ELF-1 (cell line): Measurements from ENCODE around the gene VPS8.
"Not testable (repeated sequence)": the region's sequence is repeated elsewhere in the genome, so short reads cannot be mapped to it uniquely, and the experiment has no call there.

Experiments used
- DNase-seq: peaks from one replicate; pipeline ENCODE4 v3.0.0-alpha.2; 2016; ENCODE audit warnings: low read depth, low spot score

Gene VPS8

DNA sequence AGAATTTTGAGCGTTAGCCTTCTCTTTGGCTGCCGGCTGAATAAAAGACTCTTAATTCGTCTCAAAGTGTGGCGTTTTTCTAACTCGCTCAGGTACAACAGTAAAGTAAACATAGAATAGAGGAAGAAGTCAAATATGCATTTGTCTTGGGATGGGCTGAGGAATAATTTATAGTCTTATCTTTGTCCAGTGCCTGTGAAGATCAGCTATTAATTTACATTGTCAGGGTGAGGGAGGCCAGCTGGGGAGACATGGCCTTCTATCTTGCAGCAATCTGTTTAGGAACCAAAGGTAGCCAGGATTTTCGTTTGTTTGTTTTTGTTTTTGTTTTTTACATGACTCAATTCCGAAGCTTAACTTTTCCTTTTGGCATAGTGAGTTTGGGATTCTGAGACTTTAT is 100.2 kb downstream of the VPS8 start:
- no peak for DNase-seq

- DNase-seq: no peak
Observed at GRCh38 chr3:184914628-184915027, 102.7 kb downstream of the VPS8 start.

GRCh38 chr3:184918750-184919149 is 106.8 kb downstream of the VPS8 start:
- DNase-seq: no peak

DNA sequence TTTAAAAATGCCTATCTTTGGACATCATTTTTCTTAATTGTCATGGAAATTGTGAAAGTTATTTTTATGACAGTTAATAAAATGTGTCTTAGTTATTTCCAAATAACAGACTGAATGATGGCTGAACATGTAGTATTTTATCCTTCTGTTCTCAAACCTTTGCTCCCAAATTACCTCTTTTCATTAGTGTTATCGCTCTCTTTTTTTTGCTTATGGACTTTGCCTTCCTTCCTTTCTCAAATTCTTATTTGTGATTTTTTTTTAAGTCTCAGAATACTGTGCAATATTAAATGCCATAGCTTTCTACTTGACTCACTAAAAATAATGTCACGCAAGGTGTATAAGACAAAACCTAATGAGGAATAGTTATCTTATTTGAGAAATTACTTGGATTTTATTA is 107.7 kb downstream of the VPS8 start:
- DNase-seq: no peak

DNA sequence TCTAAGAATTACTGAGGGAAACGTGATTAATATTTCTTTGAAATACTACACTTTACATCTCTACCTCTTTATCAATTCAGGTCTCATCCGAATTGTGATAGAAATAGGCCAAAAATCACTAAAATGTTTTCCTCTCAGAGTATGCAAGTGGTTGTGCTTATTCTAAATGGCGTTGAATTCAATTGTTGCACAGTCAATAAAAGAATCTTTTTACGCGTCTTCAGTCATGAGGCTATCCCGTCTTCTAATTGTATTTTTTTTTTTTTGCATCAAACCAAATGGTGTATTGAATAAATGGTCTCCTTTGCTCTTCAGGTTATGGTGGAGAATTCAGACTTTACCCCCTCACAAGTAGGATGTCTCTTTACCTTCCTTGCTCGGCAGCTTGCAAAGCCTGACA is 112.6 kb downstream of the VPS8 start:
- no peak for DNase-seq

DNA sequence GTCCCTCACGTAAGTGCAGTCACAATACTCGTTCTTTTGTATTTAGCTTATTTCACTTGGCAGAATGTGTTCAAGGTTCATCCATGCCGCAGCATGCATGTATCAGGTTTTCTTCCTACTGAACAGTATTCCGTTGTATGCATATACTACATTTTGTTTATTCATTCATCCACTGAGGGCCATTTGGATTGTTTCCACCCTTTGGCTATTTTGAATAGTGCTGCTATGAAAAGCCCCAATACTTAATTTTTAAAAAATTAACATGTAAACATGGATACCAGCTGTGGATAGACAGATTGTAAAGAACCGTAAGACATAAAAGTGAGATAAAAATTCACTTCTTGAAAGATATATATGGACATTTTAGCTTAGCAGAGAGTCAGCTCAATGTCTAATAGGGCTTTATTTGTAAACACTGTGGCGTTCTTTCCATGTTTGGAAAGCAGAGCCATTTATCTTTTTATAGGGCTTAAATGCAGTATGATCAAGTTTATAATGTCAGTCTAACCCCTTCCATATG is 115.9 kb downstream of the VPS8 start:
- no peak for DNase-seq

DNA sequence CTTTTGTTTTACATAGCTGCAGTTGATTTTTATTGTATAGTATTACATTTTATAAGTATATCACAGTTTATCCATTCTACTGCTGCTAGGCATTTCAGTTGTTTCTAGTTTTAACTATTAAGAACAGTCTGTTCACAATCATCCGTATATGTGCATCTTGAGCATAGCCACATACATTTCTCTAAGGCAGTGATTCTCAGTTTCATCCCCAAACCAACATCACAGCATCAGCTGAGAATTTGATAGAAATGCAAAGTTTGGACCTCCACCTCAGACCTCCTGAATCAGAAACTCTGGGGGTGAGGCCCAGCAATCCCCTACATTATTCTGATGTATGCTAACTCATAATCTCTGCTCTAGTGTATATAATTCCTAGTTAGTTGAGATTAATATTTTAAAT is 120.8 kb downstream of the VPS8 start:
- no peak for DNase-seq

GRCh38 chr3:184937611-184938010 is 125.6 kb downstream of the VPS8 start:
- DNase-seq: no peak

DNA sequence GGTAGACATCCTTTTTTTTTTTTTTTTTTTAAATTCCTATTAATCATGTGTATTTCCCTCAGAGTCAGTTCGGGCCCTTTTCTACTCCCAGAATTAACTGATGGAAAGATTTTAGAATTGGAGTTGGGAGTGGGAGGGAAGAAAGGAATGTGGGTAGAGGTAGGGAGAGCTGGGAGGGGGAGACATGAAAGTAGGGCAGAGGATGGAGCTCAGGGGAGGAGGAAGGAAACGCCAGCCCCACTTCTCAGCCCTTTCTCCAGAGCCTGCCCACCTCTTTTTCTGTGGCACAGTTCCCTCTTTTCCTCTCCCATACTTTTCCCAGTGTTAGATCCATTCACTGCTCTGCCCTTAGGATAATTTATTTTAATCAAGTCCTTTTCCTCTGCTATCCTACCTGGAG is 129.4 kb downstream of the VPS8 start:
- DNase-seq: no peak

DNA sequence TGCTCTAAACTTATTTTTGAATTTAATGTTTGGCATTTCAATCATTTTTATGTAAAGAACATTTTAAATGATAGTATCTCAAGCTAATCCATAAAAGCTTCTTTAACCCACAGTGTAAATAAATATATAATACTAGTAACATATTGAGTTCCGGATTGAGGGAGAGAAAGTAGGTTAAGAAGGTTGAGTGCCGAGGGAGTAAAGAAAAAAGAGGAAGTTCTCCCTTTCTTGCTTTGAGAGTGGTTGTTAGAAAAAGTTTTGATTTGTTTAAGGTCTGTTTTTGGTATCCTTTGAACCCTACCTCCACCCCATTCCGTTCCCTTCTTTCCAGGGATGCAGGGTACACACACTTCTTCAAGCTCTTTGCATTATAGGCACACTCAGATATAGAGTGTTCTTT is 130.8 kb downstream of the VPS8 start:
- no peak for DNase-seq

DNA sequence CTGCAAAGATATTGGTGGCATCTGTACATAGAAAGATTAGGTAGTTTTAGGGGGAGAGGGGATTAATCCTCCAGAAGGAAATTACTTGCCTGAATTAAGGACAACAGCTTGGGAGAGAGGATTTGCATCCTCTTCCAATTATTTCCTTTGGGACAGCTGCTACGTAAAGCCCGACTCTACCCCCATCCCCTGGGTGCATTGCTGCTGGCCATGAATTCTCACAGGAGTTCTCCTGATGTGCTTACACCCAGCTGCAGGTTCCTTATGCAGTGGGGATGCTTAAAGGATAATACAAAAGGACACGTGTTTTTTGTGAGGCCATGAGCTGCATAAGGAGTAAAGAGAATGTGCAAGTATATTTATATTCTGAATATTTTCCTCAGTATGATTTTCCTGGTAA is 132.3 kb downstream of the VPS8 start:
- no peak for DNase-seq

GRCh38 chr3:184945886-184946625 is 134.1 kb downstream of the VPS8 start:
- DNase-seq: no peak

GRCh38 chr3:184946917-184947316 is 135.0 kb downstream of the VPS8 start:
- peak; percentile 14 for DNase-seq

DNA sequence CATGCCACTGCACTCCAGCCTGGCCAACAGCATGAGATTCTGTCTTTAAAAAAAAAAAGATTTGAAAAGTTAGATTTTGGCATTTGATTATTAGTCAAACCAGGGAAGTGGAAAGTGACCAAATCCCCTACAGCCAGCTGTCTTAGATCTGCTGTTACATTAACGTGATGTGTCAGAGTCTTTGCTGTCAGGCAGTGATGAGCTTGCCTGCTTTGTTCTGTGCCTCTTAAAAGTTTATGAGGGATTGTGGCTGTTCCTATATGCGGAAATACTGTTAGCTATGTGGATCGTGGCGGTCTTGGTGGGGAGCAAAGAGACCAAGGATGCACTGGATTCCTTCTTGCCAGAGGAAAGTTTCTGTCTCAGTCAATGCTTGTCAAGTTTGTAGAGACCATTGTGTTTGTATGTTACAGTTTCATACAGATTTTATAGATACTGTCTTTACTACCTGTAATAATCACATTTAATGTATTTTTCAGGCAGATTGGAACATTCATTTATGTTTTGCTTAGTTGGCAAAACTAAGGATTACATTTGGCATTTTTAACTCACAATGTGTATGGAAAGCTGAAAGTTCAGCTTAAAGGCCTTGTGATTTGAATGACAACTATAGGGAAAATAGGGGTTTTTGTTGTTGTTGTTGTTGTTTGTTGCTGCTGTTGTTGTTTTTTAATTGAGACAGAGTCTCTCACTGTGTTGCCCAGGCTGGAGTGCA is 137.4 kb downstream of the VPS8 start:
- no peak for DNase-seq

GRCh38 chr3:184950816-184951215 is 138.8 kb downstream of the VPS8 start:
- not testable (repeated sequence) for DNase-seq

GRCh38 chr3:184952671-184953070 is 140.7 kb downstream of the VPS8 start:
- DNase-seq: no peak

GRCh38 chr3:184953401-184953800 is 141.4 kb downstream of the VPS8 start:
- DNase-seq: no peak

GRCh38 chr3:184954251-184954650 is 142.3 kb downstream of the VPS8 start:
- no peak for DNase-seq

DNA sequence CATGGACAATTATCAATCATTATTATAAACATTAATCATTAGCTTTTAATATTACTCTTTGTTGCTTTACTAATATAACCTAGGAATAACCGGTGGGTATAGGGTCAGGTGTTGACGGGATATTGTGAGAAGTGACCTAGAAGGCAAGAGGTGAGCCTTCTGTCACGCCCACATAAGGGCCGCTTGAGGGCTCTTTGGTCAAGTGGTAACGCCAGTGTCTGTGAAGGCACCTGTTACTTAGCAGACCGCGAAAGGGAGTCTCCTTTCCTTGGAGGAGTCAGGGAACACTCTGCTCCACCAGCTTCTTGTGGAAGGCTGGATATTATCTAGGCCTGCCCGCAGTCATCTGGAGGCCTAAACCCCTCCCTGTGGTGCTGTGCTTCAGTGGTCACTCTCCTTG is 142.9 kb downstream of the VPS8 start:
- not testable (repeated sequence) for DNase-seq

- DNase-seq: no peak
Observed at GRCh38 chr3:184965639-184966430, 153.9 kb downstream of the VPS8 start.

DNA sequence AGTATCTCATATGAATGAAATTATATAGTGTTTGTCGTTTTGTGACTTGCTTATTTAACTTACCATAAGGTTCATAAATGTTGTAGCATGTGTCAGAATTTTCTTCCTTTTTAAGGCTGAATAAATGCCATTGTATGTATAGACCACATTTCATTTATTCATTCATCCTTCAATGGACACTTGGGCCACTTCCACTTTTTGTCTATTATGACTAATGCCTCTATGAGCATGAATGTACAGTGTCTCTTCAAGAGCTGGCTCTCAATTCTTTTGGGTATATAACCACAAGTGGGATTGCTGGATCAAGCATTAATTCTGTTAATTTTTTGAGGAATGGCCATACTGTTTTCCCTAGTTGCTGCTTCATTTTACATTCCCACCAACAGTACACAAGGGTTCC is 156.1 kb downstream of the VPS8 start:
- DNase-seq: no peak

GRCh38 chr3:184970186-184970585 is 158.2 kb downstream of the VPS8 start:
- no peak for DNase-seq
